Measurements from ENCODE around the gene FOXN3. TPM values are rescaled to one million over a fixed set of nuclear protein-coding genes. Genes with fewer than 3 reads are reported as not detected.
A peak's percentile ranks its signal among the peaks of the same experiment; 100 is the strongest.

The FOXN3 gene
- total RNA-seq, 2 experiments from 2014 or later, result 124 to 127 TPM

DNA sequence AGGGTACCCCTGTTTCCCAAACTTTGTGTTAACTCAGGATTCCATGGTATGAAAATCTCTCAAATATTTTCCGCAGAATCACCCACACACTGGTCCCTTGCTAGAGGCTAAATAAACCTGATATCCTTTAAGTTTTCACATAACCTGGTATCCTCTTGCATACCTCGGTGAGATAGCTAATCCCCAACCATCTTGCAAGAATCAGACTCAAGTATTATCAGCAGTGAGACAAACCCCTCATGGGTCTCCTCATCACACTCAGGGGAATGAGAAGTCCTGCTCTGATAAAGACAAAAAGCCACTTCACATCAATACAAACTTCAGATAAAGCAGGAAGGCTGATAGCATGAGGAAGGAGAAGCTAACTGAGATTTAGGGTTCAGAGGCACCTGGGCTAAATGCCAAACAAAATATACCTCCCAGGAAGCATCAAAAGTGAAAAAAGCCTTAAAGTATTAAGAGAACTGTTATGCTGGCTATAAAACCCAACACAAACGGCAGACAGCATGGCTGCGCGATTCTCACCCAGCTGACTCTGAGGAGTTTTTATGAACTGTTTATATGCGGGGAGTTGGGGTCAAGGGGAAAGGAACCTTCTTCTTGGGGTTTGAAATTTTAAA lies 96.5 kb downstream of the FOXN3 start:
- DNase-seq (no peak), ATAC-seq (ENCODE audit: poor library complexity) (no peak)
- Histone ChIP-seq H3K4me1 (ENCODE audit: insufficient read depth, low read length) (peaks cover 13% of the 10 kb centered on the region), H3K4me3 (ENCODE audit: low read length) (no peak overlapping the region), H3K27ac (ENCODE audit: low read depth in 1 of 2, low read length in 2 of 2) (no peak overlapping the region), H3K9me3 (ENCODE audit: control insufficient read depth in 1 of 2, insufficient read depth in 1 of 2, low read length in 2 of 2) (no peaks in the 10 kb centered on the region), H3K36me3 (ENCODE audit: insufficient read depth, low read length) (peaks cover 8% of the 10 kb centered on the region), H3K27me3 (ENCODE audit: control insufficient read depth in 1 of 2, insufficient read depth in 2 of 2, low read length in 2 of 2) (no peaks in the 10 kb centered on the region)
- POLR2A ChIA-PET, result no interaction called here
- Mint-ChIP-seq H3K27me3 (no peaks in the 10 kb centered on the region), H3K36me3 (ENCODE audit: low read depth) (peaks cover 69% of the 10 kb centered on the region), H3K4me3 (no peak overlapping the region), H3K9me3 (peaks cover 6% of the 10 kb centered on the region), H3K4me1 (ENCODE audit: low read depth) (peaks cover 74% of the 10 kb centered on the region), H3K27ac (no peak overlapping the region)
- TF ChIP-seq, protein P1, sequence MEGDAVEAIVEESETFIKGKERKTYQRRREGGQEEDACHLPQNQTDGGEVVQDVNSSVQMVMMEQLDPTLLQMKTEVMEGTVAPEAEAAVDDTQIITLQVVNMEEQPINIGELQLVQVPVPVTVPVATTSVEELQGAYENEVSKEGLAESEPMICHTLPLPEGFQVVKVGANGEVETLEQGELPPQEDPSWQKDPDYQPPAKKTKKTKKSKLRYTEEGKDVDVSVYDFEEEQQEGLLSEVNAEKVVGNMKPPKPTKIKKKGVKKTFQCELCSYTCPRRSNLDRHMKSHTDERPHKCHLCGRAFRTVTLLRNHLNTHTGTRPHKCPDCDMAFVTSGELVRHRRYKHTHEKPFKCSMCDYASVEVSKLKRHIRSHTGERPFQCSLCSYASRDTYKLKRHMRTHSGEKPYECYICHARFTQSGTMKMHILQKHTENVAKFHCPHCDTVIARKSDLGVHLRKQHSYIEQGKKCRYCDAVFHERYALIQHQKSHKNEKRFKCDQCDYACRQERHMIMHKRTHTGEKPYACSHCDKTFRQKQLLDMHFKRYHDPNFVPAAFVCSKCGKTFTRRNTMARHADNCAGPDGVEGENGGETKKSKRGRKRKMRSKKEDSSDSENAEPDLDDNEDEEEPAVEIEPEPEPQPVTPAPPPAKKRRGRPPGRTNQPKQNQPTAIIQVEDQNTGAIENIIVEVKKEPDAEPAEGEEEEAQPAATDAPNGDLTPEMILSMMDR (IDR thresholded peaks at IDR 0.05), result no peak
- CTCF ChIA-PET, result interaction anchor here (0.6 kb wide), 1 partner anchor 475 kb away, joined by 3 read pairs; no protein-coding TSS in a partner anchor
- intact Hi-C loops (cut with DNase I, micrococcal nuclease), result no loop called here

DNA sequence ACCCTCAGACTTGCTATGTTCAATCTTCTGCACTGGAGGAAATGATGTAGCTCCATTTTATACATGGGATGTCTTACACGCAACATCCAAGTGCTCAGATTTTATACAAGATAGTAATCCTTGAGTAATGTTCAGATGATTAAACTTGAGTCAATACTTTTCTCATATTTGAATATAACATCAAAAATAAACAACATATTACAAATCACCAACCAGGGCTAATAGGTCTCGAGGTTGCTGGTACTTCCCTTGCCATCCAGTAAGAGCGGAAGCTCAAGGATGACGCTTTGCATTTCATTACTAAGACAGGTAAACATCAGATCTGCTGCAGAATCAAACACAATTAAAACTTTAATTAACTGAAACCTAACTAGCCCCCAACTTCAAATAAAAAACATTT lies 97.3 kb downstream of the FOXN3 start:
- H3K27ac Mint-ChIP-seq, result no peak overlapping the region
- no peak overlapping the region for H3K4me3 Mint-ChIP-seq
- DNase-seq (no peak), ATAC-seq (ENCODE audit: poor library complexity) (no peak)
- peaks cover 74% of the 10 kb centered on the region for H3K36me3 Mint-ChIP-seq (ENCODE audit: low read depth)
- Histone ChIP-seq H3K9me3 (ENCODE audit: control insufficient read depth in 1 of 2, insufficient read depth in 1 of 2, low read length in 2 of 2) (no peaks in the 10 kb centered on the region), H3K4me1 (ENCODE audit: insufficient read depth, low read length) (peaks cover 7% of the 10 kb centered on the region), H3K27ac (ENCODE audit: low read depth in 1 of 2, low read length in 2 of 2) (no peak overlapping the region), H3K36me3 (ENCODE audit: insufficient read depth, low read length) (peaks cover 6% of the 10 kb centered on the region), H3K27me3 (ENCODE audit: control insufficient read depth in 1 of 2, insufficient read depth in 2 of 2, low read length in 2 of 2) (no peaks in the 10 kb centered on the region), H3K4me3 (ENCODE audit: low read length) (no peak overlapping the region)
- H3K27me3 Mint-ChIP-seq, result no peaks in the 10 kb centered on the region
- intact Hi-C loops (cut with DNase I, micrococcal nuclease), result no loop called here
- ChIA-PET CTCF (interaction anchor here (0.6 kb wide), 1 partner anchor 475 kb away, joined by 3 read pairs; no protein-coding TSS in a partner anchor), POLR2A (no interaction called here)
- peaks cover 74% of the 10 kb centered on the region for H3K4me1 Mint-ChIP-seq (ENCODE audit: low read depth)
- TF ChIP-seq, protein P1 (IDR thresholded peaks at IDR 0.05), result no peak
- H3K9me3 Mint-ChIP-seq, result peaks cover 6% of the 10 kb centered on the region

DNA sequence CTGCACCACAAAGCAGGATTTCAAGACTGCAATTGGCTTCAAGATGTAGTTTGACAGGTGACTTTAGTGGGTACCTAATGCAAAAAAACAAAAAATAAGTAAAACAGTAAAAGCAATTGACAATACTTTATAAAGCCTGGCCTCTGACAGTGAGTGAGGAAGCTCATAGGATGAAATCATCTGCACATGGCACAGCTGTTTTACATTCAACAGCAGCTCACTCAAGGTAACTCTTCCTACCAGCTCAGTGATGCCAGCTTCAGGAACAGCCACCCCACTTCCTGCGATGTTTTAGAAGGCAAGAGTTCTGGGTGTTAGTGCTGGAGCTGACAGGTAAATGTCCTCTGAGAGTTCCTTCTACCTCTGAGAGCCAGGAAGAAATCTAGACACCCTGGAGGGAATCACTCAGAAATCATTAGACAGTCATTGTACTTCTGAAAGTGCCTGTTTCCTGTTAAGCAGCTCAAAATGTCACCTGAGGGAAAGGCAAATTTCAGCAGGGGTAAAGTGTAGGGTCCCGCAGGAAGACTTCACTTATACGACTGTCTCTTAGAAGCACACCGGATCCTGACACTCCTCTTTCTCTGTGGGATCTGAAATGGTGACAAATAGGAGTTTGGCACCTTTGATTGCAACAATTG lies 99.9 kb downstream of the FOXN3 start:
- H3K36me3 Mint-ChIP-seq (ENCODE audit: low read depth), result peaks cover 80% of the 10 kb centered on the region
- ChIA-PET POLR2A (no interaction called here), CTCF (no interaction called here)
- peaks cover 75% of the 10 kb centered on the region for H3K4me1 Mint-ChIP-seq (ENCODE audit: low read depth)
- peaks cover 6% of the 10 kb centered on the region for H3K9me3 Mint-ChIP-seq
- H3K27me3 Mint-ChIP-seq, result no peaks in the 10 kb centered on the region
- TF ChIP-seq, protein P1 (IDR thresholded peaks at IDR 0.05), result no peak
- no peaks in the 10 kb centered on the region for H3K27me3 ChIP-seq (ENCODE audit: control insufficient read depth in 1 of 2, insufficient read depth in 2 of 2, low read length in 2 of 2)
- ATAC-seq (ENCODE audit: poor library complexity), result no peak
- peaks cover 3% of the 10 kb centered on the region for H3K4me1 ChIP-seq (ENCODE audit: insufficient read depth, low read length)
- H3K9me3 ChIP-seq (ENCODE audit: control insufficient read depth in 1 of 2, insufficient read depth in 1 of 2, low read length in 2 of 2), result no peaks in the 10 kb centered on the region
- H3K27ac Mint-ChIP-seq, result peak overlapping the region; percentile 39
- H3K4me3 ChIP-seq (ENCODE audit: low read length), result no peak overlapping the region
- intact Hi-C loops (cut with DNase I, micrococcal nuclease), result no loop called here
- H3K27ac ChIP-seq (ENCODE audit: low read depth in 1 of 2, low read length in 2 of 2), result no peak overlapping the region
- no peak overlapping the region for H3K4me3 Mint-ChIP-seq
- no peak for DNase-seq
- H3K36me3 ChIP-seq (ENCODE audit: insufficient read depth, low read length), result peaks cover 6% of the 10 kb centered on the region
